H9 (cell line): ENCODE data around the gene GCC2. TPM values are rescaled to one million over a fixed set of nuclear protein-coding genes. Genes with fewer than 3 reads are reported as not detected.

Experiments
- DNase-seq: peaks from one replicate; pipeline ENCODE4 v3.0.0-alpha.2; 2017
- H2AFZ ChIP-seq: one replicate; pipeline ENCODE4 v1.6.1; 2013; ENCODE audit warnings: mild to moderate bottlenecking, low read length, control low read depth, moderate library complexity
- H2AK5ac ChIP-seq: 2 replicates; pipeline ENCODE4 v1.6.1; 2013; ENCODE audit warnings: low read length, control low read depth, mixed read lengths; ENCODE audit not compliant: insufficient read length
- H2BK120ac ChIP-seq: one replicate; pipeline ENCODE4 v1.6.1; 2013; ENCODE audit warnings: low read depth, mild to moderate bottlenecking, low read length, control low read depth, inconsistent platforms; ENCODE audit not compliant: poor library complexity, severe bottlenecking
- H2BK12ac ChIP-seq: 2 replicates; pipeline ENCODE4 v1.6.1; 2013; ENCODE audit warnings: low read length, control low read depth, mixed read lengths, low read depth; ENCODE audit not compliant: insufficient read length
- H2BK15ac ChIP-seq: 2 replicates; pipeline ENCODE4 v1.6.1; 2013; ENCODE audit warnings: low read depth, low read length, control low read depth
- H2BK20ac ChIP-seq: one replicate; pipeline ENCODE4 v1.6.1; 2013; ENCODE audit warnings: low read depth, mild to moderate bottlenecking, low read length, control low read depth, inconsistent platforms; ENCODE audit not compliant: poor library complexity, severe bottlenecking
- H2BK5ac ChIP-seq: 2 replicates; pipeline ENCODE4 v1.6.1; 2013; ENCODE audit warnings: low read length, control low read depth, mixed read lengths; ENCODE audit not compliant: insufficient read length
- H3K14ac ChIP-seq: 2 replicates; pipeline ENCODE4 v1.6.1; 2013; ENCODE audit warnings: low read length, control low read depth; ENCODE audit not compliant: insufficient read depth
- H3K18ac ChIP-seq: 2 replicates; pipeline ENCODE4 v1.6.1; 2013; ENCODE audit warnings: low read depth, mild to moderate bottlenecking, mixed read lengths, low read length, control low read depth; ENCODE audit not compliant: insufficient read length
- H3K23ac ChIP-seq: 2 replicates; pipeline ENCODE4 v1.6.1; 2013; ENCODE audit warnings: low read length, control low read depth, mixed read lengths, low read depth; ENCODE audit not compliant: insufficient read length
- H3K23me2 ChIP-seq: 2 replicates; pipeline ENCODE4 v1.6.1; 2013; ENCODE audit warnings: low read depth, mild to moderate bottlenecking, mixed read lengths, low read length, control low read depth; ENCODE audit not compliant: insufficient read length, poor library complexity, severe bottlenecking
- H3K27ac ChIP-seq: 2 replicates; pipeline ENCODE4 v1.5.1; 2013; ENCODE audit warnings: low read length, control low read depth, mixed read lengths, low read depth; ENCODE audit not compliant: insufficient read length
- H3K27me3 ChIP-seq: 2 replicates; pipeline ENCODE4 v1.6.1; 2013; ENCODE audit warnings: low read length, control low read depth, inconsistent platforms; ENCODE audit not compliant: insufficient read depth
- H3K4ac ChIP-seq: 2 replicates; pipeline ENCODE4 v1.6.1; 2013; ENCODE audit warnings: low read depth, mild to moderate bottlenecking, control low read depth, inconsistent platforms, low read length, moderate library complexity
- H3K4me1 ChIP-seq: 2 replicates; pipeline ENCODE4 v1.6.1; 2013; ENCODE audit warnings: low read length, control low read depth, inconsistent platforms; ENCODE audit not compliant: insufficient read depth
- H3K4me2 ChIP-seq: 2 replicates; pipeline ENCODE4 v1.6.1; 2013; ENCODE audit warnings: low read length, control low read depth, mixed read lengths; ENCODE audit not compliant: insufficient read length, insufficient read depth
- H3K56ac ChIP-seq: 2 replicates; pipeline ENCODE4 v1.6.1; 2013; ENCODE audit warnings: low read depth, mild to moderate bottlenecking, mixed read lengths, low read length, control low read depth; ENCODE audit not compliant: insufficient read length
- H3K79me1 ChIP-seq: 2 replicates; pipeline ENCODE4 v1.6.1; 2013; ENCODE audit warnings: low read depth, mild to moderate bottlenecking, moderate library complexity, low read length, control low read depth, inconsistent platforms; ENCODE audit not compliant: insufficient read depth, poor library complexity, severe bottlenecking
- H3K79me2 ChIP-seq: 2 replicates; pipeline ENCODE4 v1.6.1; 2013; ENCODE audit warnings: low read length, control low read depth, inconsistent platforms; ENCODE audit not compliant: insufficient read depth
- H3K9ac ChIP-seq: 2 replicates; pipeline ENCODE4 v1.6.1; 2013; ENCODE audit warnings: low read length, control low read depth, mixed read lengths; ENCODE audit not compliant: insufficient read length; ENCODE audit errors: extremely low read depth
- H3K9me3 ChIP-seq: one replicate; pipeline ENCODE4 v1.6.1; 2013; ENCODE audit warnings: low read depth, low read length, inconsistent platforms; ENCODE audit not compliant: control insufficient read depth
- H3T11ph ChIP-seq: one replicate; pipeline ENCODE4 v1.6.1; 2013; ENCODE audit warnings: mild to moderate bottlenecking, low read length, control low read depth, inconsistent platforms
- H4K20me1 ChIP-seq: one replicate; pipeline ENCODE4 v1.6.1; 2013; ENCODE audit not compliant: control insufficient read depth, insufficient read length, insufficient read depth
- H4K5ac ChIP-seq: 2 replicates; pipeline ENCODE4 v1.6.1; 2013; ENCODE audit warnings: low read depth, mild to moderate bottlenecking, mixed read lengths, low read length, control low read depth; ENCODE audit not compliant: insufficient read length
- H4K8ac ChIP-seq: replicated peaks from 2 replicates; pipeline ENCODE4 v1.6.1; 2013; ENCODE audit warnings: low read length, control low read depth, mixed read lengths, low read depth; ENCODE audit not compliant: insufficient read length
- H4K91ac ChIP-seq: 2 replicates; pipeline ENCODE4 v1.6.1; 2013; ENCODE audit warnings: low read depth, mild to moderate bottlenecking, moderate library complexity, mixed read lengths, low read length, control low read depth; ENCODE audit not compliant: insufficient read length
- H3K27ac Mint-ChIP-seq, 3 experiments: 2 replicates in 2 of 3; 3 replicates in 1 of 3; pipeline ENCODE4 v1.8.0; 2020 to 2021; ENCODE audit warnings: mixed read lengths in 3 of 3, mild to moderate bottlenecking in 1 of 3, moderate library complexity in 1 of 3
- H3K27me3 Mint-ChIP-seq: 2 replicates; pipeline ENCODE4 v1.8.0; 2021; ENCODE audit warnings: low read depth, mild to moderate bottlenecking, moderate library complexity, mixed read lengths
- H3K36me3 Mint-ChIP-seq, 3 experiments: 2 replicates in 2 of 3; 3 replicates in 1 of 3; pipeline ENCODE4 v1.8.0; 2020 to 2021; ENCODE audit warnings: low read depth in 3 of 3, mixed read lengths in 3 of 3; ENCODE audit not compliant: insufficient read depth in 1 of 3
- H3K4me1 Mint-ChIP-seq, 2 experiments: 2 replicates each; pipeline ENCODE4 v1.8.0; 2020; ENCODE audit warnings: mixed read lengths in 2 of 2
- H3K4me3 Mint-ChIP-seq, 2 experiments: 2 replicates in 1 of 2; 3 replicates in 1 of 2; pipeline ENCODE4 v1.8.0; 2020 to 2021; ENCODE audit warnings: mild to moderate bottlenecking in 2 of 2, mixed read lengths in 2 of 2, moderate library complexity in 1 of 2
- H3K9me3 Mint-ChIP-seq, 2 experiments: 2 replicates in 1 of 2; 3 replicates in 1 of 2; pipeline ENCODE4 v1.8.0; 2020; ENCODE audit warnings: mild to moderate bottlenecking in 2 of 2, mixed read lengths in 2 of 2, moderate library complexity in 1 of 2
- WGBS: extraction: QIAGEN DNeasy Blood & Tissue Kit; methylation state at CpG from one replicate; pipeline ENCODE4 v1.1.7; 2013; ENCODE audit warnings: missing lambda C conversion rate, low lambda C conversion rate, mixed read lengths; ENCODE audit not compliant: insufficient read length; ENCODE audit errors: extremely low coverage; 5-methylcytosine and 5-hydroxymethylcytosine counted together
- total RNA-seq: library from RNA; stranded (reverse); gene quantifications from 2 replicates; pipeline ENCODE4 v1.2.1, GENCODE V29; 2021
- TF ChIP-seq, protein P1 (sequence below): fragments of 200-600 bp; sonication (generic); conservative IDR thresholded peaks from 3 replicates; pipeline ENCODE4 v1.8.0; 2021; ENCODE audit warnings: antibody characterized with exemption, mild to moderate bottlenecking

The GCC2 gene
- total RNA-seq, 1 experiment from 2014 or later: 53.3 TPM

DNA sequence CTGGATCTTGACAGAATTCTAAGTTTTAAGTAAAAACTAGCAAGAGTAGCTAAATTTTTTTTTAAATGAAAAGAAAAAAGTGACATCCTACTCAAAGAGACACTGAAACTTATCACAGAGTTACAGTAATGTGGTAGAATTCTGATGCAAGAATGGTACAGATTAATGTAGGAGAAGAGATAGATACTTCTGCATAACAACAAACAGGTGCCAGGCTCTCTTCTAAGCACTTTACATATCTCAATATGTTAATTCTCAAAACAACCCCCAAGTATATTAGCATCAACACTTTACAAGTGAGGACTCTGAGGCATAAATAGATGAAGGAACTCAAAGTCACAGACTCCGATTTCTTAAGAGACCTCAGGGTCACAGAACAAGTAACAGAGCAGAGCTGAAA, 28.1 kb downstream of the GCC2 start:
- TF ChIP-seq, protein P1, sequence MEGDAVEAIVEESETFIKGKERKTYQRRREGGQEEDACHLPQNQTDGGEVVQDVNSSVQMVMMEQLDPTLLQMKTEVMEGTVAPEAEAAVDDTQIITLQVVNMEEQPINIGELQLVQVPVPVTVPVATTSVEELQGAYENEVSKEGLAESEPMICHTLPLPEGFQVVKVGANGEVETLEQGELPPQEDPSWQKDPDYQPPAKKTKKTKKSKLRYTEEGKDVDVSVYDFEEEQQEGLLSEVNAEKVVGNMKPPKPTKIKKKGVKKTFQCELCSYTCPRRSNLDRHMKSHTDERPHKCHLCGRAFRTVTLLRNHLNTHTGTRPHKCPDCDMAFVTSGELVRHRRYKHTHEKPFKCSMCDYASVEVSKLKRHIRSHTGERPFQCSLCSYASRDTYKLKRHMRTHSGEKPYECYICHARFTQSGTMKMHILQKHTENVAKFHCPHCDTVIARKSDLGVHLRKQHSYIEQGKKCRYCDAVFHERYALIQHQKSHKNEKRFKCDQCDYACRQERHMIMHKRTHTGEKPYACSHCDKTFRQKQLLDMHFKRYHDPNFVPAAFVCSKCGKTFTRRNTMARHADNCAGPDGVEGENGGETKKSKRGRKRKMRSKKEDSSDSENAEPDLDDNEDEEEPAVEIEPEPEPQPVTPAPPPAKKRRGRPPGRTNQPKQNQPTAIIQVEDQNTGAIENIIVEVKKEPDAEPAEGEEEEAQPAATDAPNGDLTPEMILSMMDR: no peak
- Histone ChIP-seq H3K79me1 (no peaks in the 10 kb centered on the region), H3K27ac (no peak overlapping the region), H4K91ac (no peak overlapping the region), H3K9me3 (no peaks in the 10 kb centered on the region), H3K4me2 (no peak overlapping the region), H3K9ac (no peak overlapping the region), H3K4ac (no peak overlapping the region), H3K18ac (no peak overlapping the region), H2BK5ac (no peak overlapping the region), H3T11ph (no peak overlapping the region), H2BK120ac (no peak overlapping the region), H2BK20ac (no peak overlapping the region), H2BK12ac (no peak overlapping the region), H2AFZ (no peak overlapping the region), H4K8ac (no peak overlapping the region), H3K23ac (no peak overlapping the region), H3K79me2 (no peaks in the 10 kb centered on the region), H2BK15ac (no peak overlapping the region), H2AK5ac (no peak overlapping the region), H4K5ac (no peak overlapping the region), H3K23me2 (no peaks in the 10 kb centered on the region), H3K14ac (no peak overlapping the region), H3K56ac (no peak overlapping the region), H3K4me1 (no peaks in the 10 kb centered on the region; the same call in 1 of the 2 replicates), H3K27me3 (no peaks in the 10 kb centered on the region), H4K20me1 (no peaks in the 10 kb centered on the region)
- H3K27me3 Mint-ChIP-seq: no peaks in the 10 kb centered on the region
- no peak overlapping the region for H3K4me3 Mint-ChIP-seq
- H3K36me3 Mint-ChIP-seq: peaks cover 20 to 69% (median 63%) of the 10 kb centered on the region in 3 experiments; a peak in 6 of 7 replicates
- H3K9me3 Mint-ChIP-seq: no peaks in the 10 kb centered on the region
- peak overlapping the region in 2 of 3 experiments; percentile 62 to 86; a peak in 3 of 7 replicates for H3K27ac Mint-ChIP-seq
- DNase-seq: no peak
- WGBS: no CpG with 5 or more reads among the region's 1 CpG
- H3K4me1 Mint-ChIP-seq: peaks cover 6% of the 10 kb centered on the region in 2 experiments
